Stimulated activated naive CD8-positive, alpha-beta T cell treated with anti-CD3 and anti-CD28 coated beads, Interleukin-15, amount 100 ng/mL, for 72 hours (primary cell): Measurements from ENCODE around the gene DEGS2.

Experiments
- ATAC-seq: fragments of 150-1000 bp; cut with Tn5 transposase; 2 replicates; pipeline ENCODE4 v1.10.0; 2021; ENCODE audit warnings: mild to moderate bottlenecking, moderate library complexity
- DNase-seq, 2 donors: peaks; one replicate each; pipeline ENCODE4 v3.0.0; 2021 to 2022
- H3K27ac Mint-ChIP-seq, 2 donors: one replicate each; pipeline ENCODE4 v1.8.0; 2022; ENCODE audit warnings: mild to moderate bottlenecking in 2 of 2, mixed read lengths in 2 of 2, moderate library complexity in 2 of 2
- H3K27me3 Mint-ChIP-seq: one replicate; pipeline ENCODE4 v1.8.0; 2022; ENCODE audit warnings: mixed read lengths
- H3K4me1 Mint-ChIP-seq: one replicate; pipeline ENCODE4 v1.8.0; 2022; ENCODE audit warnings: mild to moderate bottlenecking, mixed read lengths
- H3K4me3 Mint-ChIP-seq, 2 donors: one replicate each; pipeline ENCODE4 v1.8.0; 2022; ENCODE audit warnings: mild to moderate bottlenecking in 2 of 2, mixed read lengths in 2 of 2, moderate library complexity in 1 of 2
- H3K9me3 Mint-ChIP-seq, 2 donors: one replicate each; pipeline ENCODE4 v1.8.0; 2022; ENCODE audit warnings: mixed read lengths in 2 of 2

The DEGS2 gene

GRCh38 chr14:100132903-100133510 is 26.4 kb downstream of the DEGS2 start:
- no peak for ATAC-seq
- no peak for DNase-seq
- Mint-ChIP-seq H3K9me3 (no peaks in the 10 kb centered on the region), H3K4me3 (no peak overlapping the region), H3K27me3 (no peaks in the 10 kb centered on the region), H3K27ac (peak overlapping the region in 1 of 2 donors; percentile 78), H3K4me1 (peaks cover 24% of the 10 kb centered on the region)

- Mint-ChIP-seq H3K27me3 (no peaks in the 10 kb centered on the region), H3K9me3 (no peaks in the 10 kb centered on the region), H3K4me1 (peaks cover 24% of the 10 kb centered on the region), H3K27ac (peak overlapping the region in 1 of 2 donors; percentile 78), H3K4me3 (no peak overlapping the region)
- DNase-seq (no peak), ATAC-seq (peak; percentile 32)
Observed at GRCh38 chr14:100132161-100132902, 27.1 kb downstream of the DEGS2 start.

DNA sequence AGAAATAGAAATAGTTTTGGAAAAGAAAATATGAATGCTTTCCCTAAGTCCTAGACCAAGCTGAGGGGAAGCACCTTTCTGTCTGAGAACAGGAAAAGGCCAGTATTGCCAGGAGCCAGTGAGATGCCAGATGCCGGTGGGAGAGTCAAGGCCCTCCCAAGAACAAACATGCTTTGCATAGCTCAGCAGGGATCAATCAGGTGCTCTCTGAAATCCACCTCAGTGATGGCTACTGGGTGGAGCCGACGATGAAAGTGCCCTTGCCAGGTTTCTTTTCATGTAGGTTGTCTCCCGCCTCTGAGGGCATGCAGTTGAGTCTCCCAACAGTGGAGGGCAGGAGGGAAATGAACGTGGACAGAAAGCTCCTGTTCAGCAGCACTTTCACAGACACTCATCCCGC is 28.3 kb downstream of the DEGS2 start:
- ATAC-seq (no peak), DNase-seq (no peak)
- peaks cover 24% of the 10 kb centered on the region for H3K4me1 Mint-ChIP-seq
- no peaks in the 10 kb centered on the region for H3K27me3 Mint-ChIP-seq
- H3K9me3 Mint-ChIP-seq, result no peaks in the 10 kb centered on the region
- H3K27ac Mint-ChIP-seq, result peak overlapping the region in 1 of 2 donors; percentile 95
- H3K4me3 Mint-ChIP-seq, result no peak overlapping the region

DNA sequence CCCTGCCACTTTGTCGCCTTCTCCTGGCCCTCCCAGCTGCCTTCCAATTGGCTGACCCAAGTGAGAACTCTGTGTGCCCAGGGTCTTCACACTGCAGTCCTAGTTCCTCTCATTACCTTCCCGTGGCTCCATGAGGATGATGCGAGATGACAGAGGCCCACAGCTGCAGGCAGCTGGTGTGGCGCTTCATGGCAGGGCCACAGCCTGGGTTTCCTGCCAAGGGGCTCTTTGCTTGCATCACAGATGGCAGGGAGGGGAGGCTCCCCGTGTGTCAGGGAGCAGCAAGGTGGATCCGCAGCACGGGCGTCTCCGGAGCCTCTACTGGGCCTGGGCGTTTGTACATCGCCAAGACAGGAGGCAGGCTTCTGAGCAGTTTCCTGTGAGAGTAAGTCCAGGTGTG is 28.9 kb downstream of the DEGS2 start:
- no peak for DNase-seq
- H3K9me3 Mint-ChIP-seq, result no peaks in the 10 kb centered on the region
- peaks cover 19% of the 10 kb centered on the region for H3K4me1 Mint-ChIP-seq
- H3K4me3 Mint-ChIP-seq, result no peak overlapping the region
- H3K27ac Mint-ChIP-seq, result peak overlapping the region in 1 of 2 donors; percentile 95
- H3K27me3 Mint-ChIP-seq, result no peaks in the 10 kb centered on the region
- ATAC-seq, result no peak

- ATAC-seq (no peak), DNase-seq (no peak)
- no peak overlapping the region for H3K4me3 Mint-ChIP-seq
- peak overlapping the region in 1 of 2 donors; percentile 61 for H3K27ac Mint-ChIP-seq
- H3K9me3 Mint-ChIP-seq, result no peaks in the 10 kb centered on the region
- H3K27me3 Mint-ChIP-seq, result no peaks in the 10 kb centered on the region
- H3K4me1 Mint-ChIP-seq, result peaks cover 16% of the 10 kb centered on the region
Observed at GRCh38 chr14:100129161-100129589, 30.3 kb downstream of the DEGS2 start.

DNA sequence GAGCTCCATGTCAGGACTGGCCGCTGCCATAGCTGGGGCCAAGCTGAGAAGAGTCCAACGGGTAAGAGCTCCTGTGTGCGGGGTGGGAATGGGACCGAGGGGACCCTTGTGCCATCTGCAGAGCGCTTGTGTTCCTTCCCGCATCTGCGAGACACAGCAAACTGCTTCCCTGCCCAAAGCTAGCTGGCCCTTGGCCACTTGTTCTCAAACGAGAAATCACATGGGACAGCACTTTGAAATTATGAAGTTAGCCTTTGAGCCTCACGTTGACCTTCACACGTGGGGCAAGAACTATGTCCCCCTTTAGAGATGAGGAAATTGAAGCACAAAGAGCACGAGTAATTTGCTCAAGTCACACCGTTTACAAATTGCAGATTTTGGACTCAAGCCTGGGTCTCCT is 30.8 kb downstream of the DEGS2 start:
- H3K27me3 Mint-ChIP-seq, result no peaks in the 10 kb centered on the region
- ATAC-seq (no peak), DNase-seq (no peak)
- no peak overlapping the region for H3K27ac Mint-ChIP-seq
- no peak overlapping the region for H3K4me3 Mint-ChIP-seq
- no peaks in the 10 kb centered on the region for H3K9me3 Mint-ChIP-seq
- H3K4me1 Mint-ChIP-seq, result peaks cover 12% of the 10 kb centered on the region

GRCh38 chr14:100127853-100128455 is 31.5 kb downstream of the DEGS2 start:
- ATAC-seq (no peak), DNase-seq (no peak)
- Mint-ChIP-seq H3K27ac (no peak overlapping the region), H3K9me3 (no peaks in the 10 kb centered on the region), H3K4me3 (no peak overlapping the region), H3K27me3 (no peaks in the 10 kb centered on the region), H3K4me1 (peaks cover 12% of the 10 kb centered on the region)

DNA sequence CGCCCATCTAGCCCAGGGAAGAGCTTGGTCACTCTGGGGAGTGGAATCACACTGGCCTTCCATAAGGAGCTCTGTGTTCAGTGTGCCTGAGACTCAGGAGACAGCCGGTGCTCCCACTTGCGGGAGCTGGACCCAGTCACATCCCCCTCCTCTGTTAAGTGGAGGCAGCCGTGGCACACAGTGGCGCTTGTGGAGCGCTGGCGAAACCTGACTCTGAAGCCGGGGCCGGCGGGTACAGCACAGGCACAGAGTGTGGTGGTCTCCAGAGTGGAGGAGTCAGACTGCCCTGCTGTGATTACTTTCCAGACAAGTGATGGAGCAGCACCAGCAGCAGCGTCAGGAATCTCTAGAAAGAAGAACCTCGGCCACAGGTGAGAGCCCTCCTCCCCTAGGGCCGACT is 33.0 kb downstream of the DEGS2 start:
- no peaks in the 10 kb centered on the region for H3K9me3 Mint-ChIP-seq
- DNase-seq (no peak), ATAC-seq (no peak)
- no peak overlapping the region for H3K4me3 Mint-ChIP-seq
- H3K27ac Mint-ChIP-seq, result peak overlapping the region in 1 of 2 donors; percentile 79
- no peaks in the 10 kb centered on the region for H3K27me3 Mint-ChIP-seq
- peaks cover 12% of the 10 kb centered on the region for H3K4me1 Mint-ChIP-seq

GRCh38 chr14:100124551-100125088 is 34.8 kb downstream of the DEGS2 start:
- DNase-seq (no peak), ATAC-seq (no peak)
- Mint-ChIP-seq H3K27me3 (no peaks in the 10 kb centered on the region), H3K4me1 (peaks cover 8% of the 10 kb centered on the region), H3K27ac (peak overlapping the region in 1 of 2 donors; percentile 85), H3K9me3 (no peaks in the 10 kb centered on the region), H3K4me3 (no peak overlapping the region)

GRCh38 chr14:100123618-100124017 is 35.8 kb downstream of the DEGS2 start:
- Mint-ChIP-seq H3K4me1 (peaks cover 18% of the 10 kb centered on the region), H3K27me3 (no peaks in the 10 kb centered on the region), H3K27ac (no peak overlapping the region), H3K4me3 (no peak overlapping the region), H3K9me3 (no peaks in the 10 kb centered on the region)
- no peak for ATAC-seq
- DNase-seq, result no peak

DNA sequence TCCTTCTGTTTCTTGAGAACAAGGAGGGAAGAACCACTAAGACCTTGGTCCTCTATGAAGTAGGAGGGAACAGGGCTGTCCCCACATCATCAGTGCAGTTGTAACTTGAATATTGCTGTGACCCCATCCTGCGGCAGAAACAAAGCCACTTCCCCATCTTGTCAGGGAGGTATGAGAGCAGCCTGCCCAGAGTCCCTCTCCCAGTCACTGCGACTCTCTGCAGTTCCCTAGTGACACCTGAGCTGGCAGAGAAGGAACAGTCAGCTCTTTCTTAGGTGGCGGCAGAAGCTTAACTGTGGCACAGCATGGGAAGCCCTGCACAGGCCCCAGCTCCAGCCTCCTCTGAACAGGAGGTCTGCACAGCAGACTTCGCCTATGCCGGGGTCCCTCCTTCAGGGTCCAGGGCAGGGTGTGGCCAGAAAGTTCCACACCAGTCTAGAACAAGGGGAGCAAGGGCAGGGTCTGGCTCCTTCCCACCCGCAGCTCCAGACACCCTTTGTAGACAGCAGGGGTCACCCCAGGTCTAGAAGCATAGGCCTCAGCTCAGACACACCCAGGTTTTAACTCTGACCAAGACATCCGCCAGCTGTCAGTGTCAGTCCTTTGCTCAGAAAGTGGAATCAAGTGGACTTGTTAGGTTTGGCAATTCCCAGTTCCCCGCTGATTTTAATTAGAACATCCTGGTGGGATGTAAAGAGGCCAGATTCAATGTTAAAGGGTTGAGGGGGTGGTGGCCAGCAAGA is 36.8 kb downstream of the DEGS2 start:
- H3K27me3 Mint-ChIP-seq, result no peaks in the 10 kb centered on the region
- ATAC-seq, result no peak
- peaks cover 28% of the 10 kb centered on the region for H3K4me1 Mint-ChIP-seq
- peak overlapping the region in 1 of 2 donors; percentile 80 for H3K27ac Mint-ChIP-seq
- H3K9me3 Mint-ChIP-seq, result no peaks in the 10 kb centered on the region
- no peak for DNase-seq
- no peak overlapping the region for H3K4me3 Mint-ChIP-seq

DNA sequence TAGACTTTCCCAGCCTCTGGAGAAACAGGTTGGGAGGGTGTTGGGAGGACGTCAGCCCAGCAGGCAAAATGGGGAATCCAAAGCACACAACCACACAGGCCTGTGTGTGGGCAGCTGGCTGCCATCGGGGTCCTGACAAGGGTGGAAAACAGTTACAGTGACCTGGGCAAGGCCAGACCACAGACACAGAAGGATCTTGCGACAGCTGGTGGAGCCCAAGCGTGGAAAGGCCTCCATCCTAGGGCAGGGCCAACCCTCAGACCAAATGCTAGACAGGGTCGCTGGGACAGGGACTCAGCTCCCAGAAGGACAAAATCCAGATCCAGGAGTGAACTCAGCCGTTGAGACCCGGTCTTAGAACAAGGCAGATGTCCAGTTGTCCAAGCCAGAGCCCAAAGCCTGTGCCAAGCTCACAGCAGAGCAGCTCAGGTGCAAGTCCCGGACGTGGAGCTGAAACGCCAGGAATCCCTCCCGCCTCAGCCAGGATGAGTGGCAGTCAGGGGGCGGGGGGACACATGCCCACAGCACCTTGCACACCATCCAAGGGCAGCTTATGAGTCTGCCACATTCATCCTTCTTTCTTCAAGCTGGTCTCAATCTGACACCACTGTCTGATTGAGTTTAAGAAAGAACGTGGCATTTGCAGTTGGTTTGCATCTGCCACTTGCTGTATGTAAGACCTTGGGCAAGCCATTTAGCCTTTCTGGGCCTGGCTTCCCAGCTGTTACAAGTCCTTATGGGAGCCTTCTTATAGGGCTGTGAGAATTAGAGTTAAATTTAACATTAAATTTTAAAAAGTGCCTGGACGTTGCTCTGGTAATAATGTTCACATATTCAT is 37.6 kb downstream of the DEGS2 start:
- Mint-ChIP-seq H3K27ac (peak overlapping the region; percentile 61 to 74), H3K27me3 (no peaks in the 10 kb centered on the region), H3K4me1 (peaks cover 36% of the 10 kb centered on the region), H3K9me3 (no peaks in the 10 kb centered on the region), H3K4me3 (no peak overlapping the region)
- DNase-seq (no peak), ATAC-seq (no peak)

DNA sequence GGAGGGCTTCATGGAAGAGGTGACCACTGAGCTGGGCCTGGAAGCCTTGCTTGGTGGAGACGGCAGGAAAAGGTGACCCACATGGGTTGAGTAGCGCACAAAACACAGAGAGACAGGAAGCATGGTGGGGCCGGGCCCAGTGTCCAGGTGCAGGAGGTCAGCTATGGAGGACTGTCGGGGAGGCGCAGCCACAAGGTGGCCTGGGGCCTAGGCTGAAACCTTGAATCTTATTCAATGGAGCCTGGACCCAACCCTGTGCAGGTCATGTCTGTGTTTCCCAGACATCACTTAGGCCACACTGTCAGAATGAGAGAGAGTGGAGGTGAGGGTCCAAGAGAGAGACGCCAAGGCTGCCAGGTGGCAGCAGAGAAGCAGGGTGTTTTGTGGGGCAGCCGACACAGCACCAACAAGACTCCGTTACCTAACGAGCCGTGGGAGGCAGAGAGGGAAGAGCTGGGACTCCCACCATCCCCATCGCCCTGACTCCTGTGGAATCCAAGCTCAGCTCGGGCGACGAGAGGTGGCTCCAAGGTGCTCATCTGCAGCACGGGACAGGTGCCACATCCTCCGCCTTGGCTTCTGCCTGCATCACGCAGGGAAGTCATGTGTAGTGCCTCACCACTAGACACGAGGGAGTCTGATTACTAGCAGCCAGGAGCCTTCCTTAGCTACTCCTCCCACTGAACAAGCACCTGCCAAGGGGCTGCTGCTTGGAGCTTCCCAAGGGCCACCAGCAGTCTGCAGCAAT is 38.7 kb downstream of the DEGS2 start:
- no peaks in the 10 kb centered on the region for H3K27me3 Mint-ChIP-seq
- no peak overlapping the region for H3K4me3 Mint-ChIP-seq
- H3K9me3 Mint-ChIP-seq, result no peaks in the 10 kb centered on the region
- no peak for ATAC-seq
- H3K27ac Mint-ChIP-seq, result peak overlapping the region; percentile 15 to 91
- DNase-seq, result no peak
- peaks cover 47% of the 10 kb centered on the region for H3K4me1 Mint-ChIP-seq

GRCh38 chr14:100119251-100119650 is 40.2 kb downstream of the DEGS2 start:
- peaks cover 58% of the 10 kb centered on the region for H3K4me1 Mint-ChIP-seq
- H3K4me3 Mint-ChIP-seq, result no peak overlapping the region
- DNase-seq, result no peak
- H3K27me3 Mint-ChIP-seq, result no peaks in the 10 kb centered on the region
- H3K27ac Mint-ChIP-seq, result peak overlapping the region; percentile 47 to 88
- ATAC-seq, result no peak
- no peaks in the 10 kb centered on the region for H3K9me3 Mint-ChIP-seq
